KG1 (cell line): ENCODE results near the gene SPATA31E1.
"Not testable (repeated sequence)": the region's sequence is repeated elsewhere in the genome, so short reads cannot be mapped to it uniquely, and the experiment has no call there.

Experiments used
- DNase-seq: peaks from one replicate; lab custom pipeline; 2025; lab: John Stamatoyannopoulos, UW

SPATA31E1 gene

GRCh38 chr9:87934444-87934843 is 51.8 kb downstream of the SPATA31E1 start:
- not testable (repeated sequence) for DNase-seq

DNA sequence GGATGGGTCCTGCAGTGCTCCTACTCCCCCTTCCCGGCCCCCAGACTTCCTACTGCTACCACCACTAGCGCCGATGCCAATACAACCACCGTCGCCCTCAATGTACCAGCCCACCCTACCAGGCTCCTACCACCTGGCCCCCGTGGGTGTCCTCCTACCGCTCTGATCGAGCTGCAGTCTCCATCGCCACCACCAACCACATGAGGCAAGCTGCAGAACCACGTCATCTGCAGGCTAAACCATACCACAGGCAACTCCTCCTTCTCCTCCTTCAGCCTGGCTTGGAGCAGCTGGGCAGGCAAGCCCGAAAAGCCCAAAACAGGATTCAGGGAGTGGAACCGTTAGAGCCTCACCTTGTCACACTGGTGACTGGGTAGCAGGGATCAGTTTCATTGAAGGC is 54.7 kb downstream of the SPATA31E1 start:
- DNase-seq = not testable (repeated sequence)

GRCh38 chr9:87937918-87938317 is 55.2 kb downstream of the SPATA31E1 start:
- DNase-seq = not testable (repeated sequence)

- DNase-seq = not testable (repeated sequence)
These were observed 55.7 kb downstream of the SPATA31E1 start for GRCh38 chr9:87938336-87938735.
